Panc1 (cell line): ENCODE data around the gene TMC7. TPM values are rescaled to one million over a fixed set of nuclear protein-coding genes. Genes with fewer than 3 reads are reported as not detected.
"Not testable (repeated sequence)": the region's sequence is repeated elsewhere in the genome, so short reads cannot be mapped to it uniquely, and the experiment has no call there.

ENCODE experiments used
- ATAC-seq: fragments of 200-7000 bp; cut with Tn5 transposase; 2 replicates; pipeline ENCODE4 v1.9.1; 2020; ENCODE audit warnings: mild to moderate bottlenecking, moderate library complexity
- BruUV-seq: library from RNA; stranded (reverse); fragments of 400-500 nt; replicated peaks from 2 replicates; lab custom pipeline; 2021; lab: Mats Ljungman, UMichigan
- CTCF ChIA-PET: fragments of 300-600 bp; sonication (Branson Sonifier 250); formaldehyde crosslinking; loops from one replicate; lab custom pipeline; 2022; ENCODE audit warnings: antibody characterized with exemption; lab: Charles Lee
- POLR2A ChIA-PET: fragments of 300-600 bp; sonication (Branson Sonifier 250); formaldehyde crosslinking; loops from one replicate; lab custom pipeline; 2022; ENCODE audit warnings: antibody characterized with exemption; lab: Charles Lee
- DNase-seq: peaks from one replicate; pipeline ENCODE4 v3.0.0-alpha.2; 2010; ENCODE audit warnings: low read depth, low spot score
- H3K27ac ChIP-seq: 2 replicates; pipeline ENCODE4 v1.5.1; 2011; ENCODE audit warnings: mild to moderate bottlenecking, low read length, inconsistent platforms
- H3K27me3 ChIP-seq: fragments of 200-500 bp; sonication (Bioruptor generic); 2 replicates; pipeline ENCODE4 v1.6.0; 2014; ENCODE audit warnings: low read length, inconsistent platforms; ENCODE audit not compliant: control insufficient read depth, insufficient read depth
- H3K36me3 ChIP-seq: fragments of 200-500 bp; sonication (Bioruptor generic); 2 replicates; pipeline ENCODE4 v1.5.1; 2014; ENCODE audit warnings: inconsistent platforms, mild to moderate bottlenecking, low read length, moderate library complexity; ENCODE audit not compliant: control insufficient read depth, insufficient read depth
- H3K4me1 ChIP-seq: 2 replicates; pipeline ENCODE4 v1.5.1; 2011; ENCODE audit warnings: inconsistent platforms, mild to moderate bottlenecking, low read length, moderate library complexity; ENCODE audit not compliant: control insufficient read depth, insufficient read depth
- H3K4me3 ChIP-seq, 2 experiments: 2 replicates each; pipeline ENCODE4 v1.5.1; 2011 to 2012; ENCODE audit warnings: low read depth in 2 of 2, low read length in 2 of 2, mild to moderate bottlenecking in 2 of 2, inconsistent platforms in 1 of 2, moderate library complexity in 1 of 2
- H3K9me3 ChIP-seq: fragments of 200-500 bp; sonication (Bioruptor generic); 2 replicates; pipeline ENCODE4 v1.5.1; 2014; ENCODE audit warnings: low read depth, mild to moderate bottlenecking, inconsistent platforms, low read length, moderate library complexity; ENCODE audit not compliant: control insufficient read depth, insufficient read depth
- CTCF ChIP-seq: fragments of 450-650 bp; IDR thresholded peaks from 2 replicates; pipeline ENCODE4 v1.5.1; 2017; ENCODE audit warnings: mild to moderate bottlenecking
- POLR2AphosphoS5 ChIP-seq: IDR thresholded peaks from 2 replicates; pipeline ENCODE4 v1.6.1; 2012; ENCODE audit warnings: mild to moderate bottlenecking, low read depth, low read length, moderate library complexity
- SIN3A ChIP-seq: IDR thresholded peaks from 2 replicates; pipeline ENCODE4 v1.6.1; 2012; ENCODE audit warnings: low read depth, mild to moderate bottlenecking, low read length, moderate library complexity, borderline replicate concordance; ENCODE audit not compliant: insufficient read depth
- TCF7L2 ChIP-seq: IDR thresholded peaks from 2 replicates; pipeline ENCODE4 v1.6.1; 2011; ENCODE audit warnings: mild to moderate bottlenecking, low read depth, low read length, inconsistent platforms
- in situ Hi-C: cut with HindIII; loops from 2 replicates; pipeline ENCODE4 v1.10.0; 2016; ENCODE audit warnings: low sequenced_read_pairs, low pct_unique_long_range_greater_than_20kb
- intact Hi-C: fragments of 100-400 bp; cut with micrococcal nuclease; formaldehyde crosslinking; loops from one replicate; pipeline ENCODE4 v1.10.0; 2022; ENCODE audit not compliant: unreplicated experiment
- total RNA-seq: library from RNA; stranded (reverse); gene quantifications from one replicate; pipeline ENCODE4 v1.2.1, GENCODE V29; 2021; ENCODE audit not compliant: unreplicated experiment
- TF ChIP-seq, protein P1 (sequence below), 2 experiments: IDR thresholded peaks; 2 replicates each; pipeline ENCODE4 v1.6.1; 2011 to 2012; ENCODE audit warnings: low read depth in 2 of 2, control low read depth in 1 of 2, low read length in 1 of 2, mild to moderate bottlenecking in 1 of 2, moderate library complexity in 1 of 2; ENCODE audit not compliant: insufficient read depth in 1 of 2

The TMC7 gene
- total RNA-seq, 1 experiment from 2014 or later = 5.1 TPM

DNA sequence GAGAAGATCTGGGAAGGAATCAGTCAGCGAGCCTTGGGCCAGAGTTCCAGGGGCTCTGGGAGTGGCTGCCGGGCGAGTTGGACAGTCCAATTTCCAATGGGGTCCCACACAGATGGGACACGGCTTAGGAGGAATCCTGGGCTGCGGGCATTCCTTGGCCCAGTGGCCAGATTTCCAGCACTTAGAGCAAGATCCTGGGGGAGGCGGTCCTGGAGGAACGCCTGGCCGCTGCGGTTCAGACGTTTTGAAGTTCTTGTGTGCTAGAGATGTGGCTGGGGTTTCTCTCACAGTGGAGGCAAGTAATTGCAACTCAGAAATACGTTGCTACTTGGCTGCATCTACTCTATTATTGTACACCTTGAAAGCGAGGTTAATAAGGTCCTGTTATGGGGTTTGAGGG lies 11.7 kb downstream of the TMC7 start:
- H3K36me3 ChIP-seq, H3K27me3 ChIP-seq, intact Hi-C loops, POLR2A ChIA-PET, BruUV-seq, ATAC-seq, in situ Hi-C loops, H3K9me3 ChIP-seq, DNase-seq: not testable (repeated sequence)
- H3K27ac ChIP-seq = peak overlapping the region; percentile 83
- peak overlapping the region in 1 of 2 experiments; percentile 12; a peak in 1 of 4 replicates for H3K4me3 ChIP-seq
- CTCF ChIA-PET = interaction anchor here (0.7 kb wide), 1 partner anchor 72 kb away, joined by 6 read pairs; the partner anchor contains the start of gene COQ7
- H3K4me1 ChIP-seq = peaks cover 29% of the 10 kb centered on the region

DNA sequence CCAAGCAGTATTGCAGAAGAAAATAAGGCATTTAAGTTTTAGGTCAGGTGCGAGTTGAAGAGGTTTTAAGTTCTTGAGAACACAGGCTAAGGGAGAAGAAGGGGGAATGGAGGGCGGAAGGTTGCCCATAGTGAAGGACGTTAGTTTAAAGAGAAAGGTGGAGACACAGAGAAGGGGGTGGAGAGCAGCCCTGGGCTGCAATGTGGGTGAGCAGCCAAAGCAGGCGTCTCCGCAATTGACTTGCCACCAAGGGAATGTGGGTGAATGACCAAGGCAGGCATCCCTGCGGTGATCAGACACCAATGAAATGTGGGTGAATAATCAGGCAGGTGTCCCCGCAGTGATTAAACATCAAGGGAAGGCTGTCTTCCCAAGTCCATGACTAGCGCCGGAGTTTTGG lies 12.8 kb downstream of the TMC7 start:
- peak overlapping the region in 1 of 2 experiments; percentile 47; a peak in 2 of 4 replicates for H3K4me3 ChIP-seq
- H3K9me3 ChIP-seq, H3K27me3 ChIP-seq, DNase-seq, BruUV-seq, in situ Hi-C loops, ATAC-seq, CTCF ChIA-PET, H3K36me3 ChIP-seq, intact Hi-C loops: not testable (repeated sequence)
- H3K4me1 ChIP-seq = peaks cover 29% of the 10 kb centered on the region
- H3K27ac ChIP-seq = peak overlapping the region; percentile 83
- POLR2A ChIA-PET = interaction anchor here (0.9 kb wide), 1 partner anchor 71 kb away, joined by 3 read pairs; the partner anchor contains the start of gene COQ7

DNA sequence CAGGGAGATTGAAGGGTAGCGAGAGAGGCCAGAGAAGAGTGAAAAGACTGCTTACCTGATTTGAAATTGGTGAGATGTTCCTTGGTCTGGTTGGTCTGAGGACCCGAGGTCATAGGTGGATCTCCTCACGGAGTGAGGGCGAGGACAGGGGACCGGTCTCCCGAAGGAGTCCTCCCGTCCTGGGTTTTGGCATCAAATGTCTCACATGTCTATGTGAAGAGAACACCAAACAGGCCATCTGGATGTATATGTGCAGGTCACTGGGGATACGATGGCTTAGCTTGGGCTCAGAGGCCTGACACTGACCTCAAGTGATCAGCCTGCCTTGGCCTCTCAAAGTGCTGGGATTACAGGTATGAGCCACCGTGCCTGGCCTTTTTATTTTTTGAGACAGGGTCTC lies 13.3 kb downstream of the TMC7 start:
- CTCF ChIA-PET, H3K36me3 ChIP-seq, in situ Hi-C loops, H3K9me3 ChIP-seq, intact Hi-C loops, DNase-seq, H3K27me3 ChIP-seq, BruUV-seq: not testable (repeated sequence)
- ATAC-seq = peak; percentile 35
- Histone ChIP-seq H3K27ac (peak overlapping the region; percentile 83), H3K4me3 (peak overlapping the region in 1 of 2 experiments; percentile 47; a peak in 2 of 4 replicates), H3K4me1 (peaks cover 29% of the 10 kb centered on the region)
- POLR2A ChIA-PET = interaction anchor here (0.9 kb wide), 1 partner anchor 71 kb away, joined by 3 read pairs; the partner anchor contains the start of gene COQ7

GRCh38 chr16:18999045-18999393 lies 15.3 kb downstream of the TMC7 start:
- H3K27me3 ChIP-seq = no peaks in the 10 kb centered on the region
- ChIA-PET POLR2A (interaction anchor here (0.7 kb wide), 1 partner anchor 366 kb away, joined by 4 read pairs; no protein-coding TSS in a partner anchor), CTCF (no interaction called here)
- in situ Hi-C loops = no loop called here
- H3K36me3 ChIP-seq = no peaks in the 10 kb centered on the region
- intact Hi-C loops = no loop called here
- no TSS peak for BruUV-seq
- peak overlapping the region in 1 of 2 experiments; percentile 12; a peak in 1 of 4 replicates for H3K4me3 ChIP-seq
- H3K27ac ChIP-seq = peak overlapping the region; percentile 96
- DNase-seq (no peak), ATAC-seq (peak; percentile 13)
- peaks cover 29% of the 10 kb centered on the region for H3K4me1 ChIP-seq
- no peak for TF ChIP-seq CTCF
- no peaks in the 10 kb centered on the region for H3K9me3 ChIP-seq

DNA sequence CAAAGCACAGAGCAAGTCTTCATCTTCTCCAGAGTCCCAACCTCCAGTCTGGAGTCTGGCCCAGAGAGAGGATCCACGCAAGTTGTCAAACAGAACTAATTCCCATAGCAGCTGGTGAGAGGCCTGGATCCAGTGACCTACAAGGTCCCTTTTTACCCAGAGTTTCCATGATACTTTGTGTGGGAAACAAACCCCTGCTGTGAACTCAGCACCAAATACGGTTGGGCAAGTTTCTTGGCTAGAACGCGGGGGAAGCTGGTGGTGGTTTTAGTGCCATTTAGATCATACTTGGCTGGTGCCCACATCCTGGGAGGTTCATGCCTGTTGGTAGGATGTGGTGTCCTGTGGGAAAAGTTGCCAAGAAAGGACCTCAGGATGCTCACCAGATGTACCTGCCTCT lies 18.1 kb downstream of the TMC7 start:
- ChIA-PET POLR2A (no interaction called here), CTCF (no interaction called here)
- H3K36me3 ChIP-seq = no peaks in the 10 kb centered on the region
- H3K4me3 ChIP-seq = no peak overlapping the region
- no peaks in the 10 kb centered on the region for H3K9me3 ChIP-seq
- in situ Hi-C loops = no loop called here
- H3K4me1 ChIP-seq = peaks cover 26% of the 10 kb centered on the region
- no peak for DNase-seq
- no peaks in the 10 kb centered on the region for H3K27me3 ChIP-seq
- no peak overlapping the region for H3K27ac ChIP-seq
- intact Hi-C loops = no loop called here
- BruUV-seq = no TSS peak
- no peak for ATAC-seq
- TF ChIP-seq POLR2AphosphoS5 (no peak), SIN3A (no peak), TCF7L2 (no peak)
- TF ChIP-seq, protein P1, sequence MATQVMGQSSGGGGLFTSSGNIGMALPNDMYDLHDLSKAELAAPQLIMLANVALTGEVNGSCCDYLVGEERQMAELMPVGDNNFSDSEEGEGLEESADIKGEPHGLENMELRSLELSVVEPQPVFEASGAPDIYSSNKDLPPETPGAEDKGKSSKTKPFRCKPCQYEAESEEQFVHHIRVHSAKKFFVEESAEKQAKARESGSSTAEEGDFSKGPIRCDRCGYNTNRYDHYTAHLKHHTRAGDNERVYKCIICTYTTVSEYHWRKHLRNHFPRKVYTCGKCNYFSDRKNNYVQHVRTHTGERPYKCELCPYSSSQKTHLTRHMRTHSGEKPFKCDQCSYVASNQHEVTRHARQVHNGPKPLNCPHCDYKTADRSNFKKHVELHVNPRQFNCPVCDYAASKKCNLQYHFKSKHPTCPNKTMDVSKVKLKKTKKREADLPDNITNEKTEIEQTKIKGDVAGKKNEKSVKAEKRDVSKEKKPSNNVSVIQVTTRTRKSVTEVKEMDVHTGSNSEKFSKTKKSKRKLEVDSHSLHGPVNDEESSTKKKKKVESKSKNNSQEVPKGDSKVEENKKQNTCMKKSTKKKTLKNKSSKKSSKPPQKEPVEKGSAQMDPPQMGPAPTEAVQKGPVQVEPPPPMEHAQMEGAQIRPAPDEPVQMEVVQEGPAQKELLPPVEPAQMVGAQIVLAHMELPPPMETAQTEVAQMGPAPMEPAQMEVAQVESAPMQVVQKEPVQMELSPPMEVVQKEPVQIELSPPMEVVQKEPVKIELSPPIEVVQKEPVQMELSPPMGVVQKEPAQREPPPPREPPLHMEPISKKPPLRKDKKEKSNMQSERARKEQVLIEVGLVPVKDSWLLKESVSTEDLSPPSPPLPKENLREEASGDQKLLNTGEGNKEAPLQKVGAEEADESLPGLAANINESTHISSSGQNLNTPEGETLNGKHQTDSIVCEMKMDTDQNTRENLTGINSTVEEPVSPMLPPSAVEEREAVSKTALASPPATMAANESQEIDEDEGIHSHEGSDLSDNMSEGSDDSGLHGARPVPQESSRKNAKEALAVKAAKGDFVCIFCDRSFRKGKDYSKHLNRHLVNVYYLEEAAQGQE (IDR thresholded peaks at IDR 0.05; ENCODE audit: insufficient read depth in 1 of 2, low read depth in 2 of 2, low read length in 1 of 2) = no peak
